H1 (cell line): ENCODE data around the gene UPK1B. TPM values are rescaled to one million over a fixed set of nuclear protein-coding genes. Genes with fewer than 3 reads are reported as not detected.

Experiments used
- CTCF ChIA-PET: fragments of 300-600 bp; sonication (Branson Sonifier 250); formaldehyde crosslinking; loops from one replicate; lab custom pipeline; 2021; ENCODE audit not compliant: partially characterized antibody; lab: Charles Lee
- POLR2A ChIA-PET: fragments of 300-600 bp; sonication (Branson Sonifier 250); formaldehyde crosslinking; loops from one replicate; lab custom pipeline; 2021; ENCODE audit warnings: inconsistent platforms; ENCODE audit not compliant: partially characterized antibody; lab: Charles Lee
- DNase-seq, 2 experiments: peaks; one replicate each; pipeline versions ENCODE4 v3.0.0 to v3.0.0-alpha.2; 2010 to 2022; ENCODE audit warnings: low spot score in 2 of 2, low read depth in 1 of 2, mixed read lengths in 1 of 2
- FAIRE-seq: peaks from 2 replicates; lab custom pipeline; 2011; peaks lifted over from hg19 to GRCh38; lab: Jason Lieb, UNC
- H2AFZ ChIP-seq: 2 replicates; pipeline ENCODE4 v1.8.1; 2012; ENCODE audit warnings: low read length, inconsistent platforms
- H2AK5ac ChIP-seq: 2 replicates; pipeline ENCODE4 v1.6.1; 2013; ENCODE audit warnings: low read depth, low read length
- H2BK120ac ChIP-seq: replicated peaks from 2 replicates; pipeline ENCODE3; 2013; ENCODE audit warnings: low read depth, low read length, inconsistent platforms
- H2BK12ac ChIP-seq: 2 replicates; pipeline ENCODE4 v1.6.1; 2013; ENCODE audit warnings: low read depth, low read length
- H2BK15ac ChIP-seq: 2 replicates; pipeline ENCODE4 v1.6.1; 2013; ENCODE audit warnings: low read length
- H2BK20ac ChIP-seq: 2 replicates; pipeline ENCODE4 v1.6.1; 2013; ENCODE audit warnings: low read length
- H2BK5ac ChIP-seq: 2 replicates; pipeline ENCODE4 v1.6.1; 2013; ENCODE audit warnings: low read depth, low read length
- H3K14ac ChIP-seq: 2 replicates; pipeline ENCODE4 v1.6.1; 2013; ENCODE audit warnings: inconsistent platforms; ENCODE audit not compliant: insufficient read length
- H3K18ac ChIP-seq: 2 replicates; pipeline ENCODE4 v1.6.1; 2013; ENCODE audit warnings: low read length; ENCODE audit errors: extremely low read depth
- H3K23ac ChIP-seq: 2 replicates; pipeline ENCODE4 v1.6.1; 2013; ENCODE audit warnings: inconsistent platforms; ENCODE audit not compliant: insufficient read length
- H3K23me2 ChIP-seq: 2 replicates; pipeline ENCODE4 v1.6.1; 2013; ENCODE audit warnings: low read depth, low read length
- H3K27ac ChIP-seq: 2 replicates; pipeline ENCODE4 v1.6.1; 2011; ENCODE audit warnings: low read depth, low read length, inconsistent platforms
- H3K27me3 ChIP-seq, 4 experiments: replicated peaks in 1 of 4; 1 replicate in 1 of 4; 2 replicates in 3 of 4; pipeline versions ENCODE4 v1.6.1 to v1.8.1; 2011 to 2013; ENCODE audit warnings: low read length in 3 of 4, mild to moderate bottlenecking in 3 of 4, inconsistent platforms in 2 of 4, mixed read lengths in 2 of 4, moderate library complexity in 1 of 4; ENCODE audit not compliant: control insufficient read depth in 3 of 4, insufficient read depth in 3 of 4; ENCODE audit errors: extremely low read depth in 1 of 4
- H3K36me3 ChIP-seq, 4 experiments: 2 replicates each; pipeline versions ENCODE4 v1.6.1 to v1.8.1; 2011 to 2013; ENCODE audit warnings: mild to moderate bottlenecking in 4 of 4, low read length in 3 of 4, moderate library complexity in 2 of 4, control low read depth in 1 of 4, inconsistent platforms in 1 of 4; ENCODE audit not compliant: insufficient read depth in 4 of 4, control insufficient read depth in 2 of 4
- H3K4ac ChIP-seq: replicated peaks from 2 replicates; pipeline ENCODE3; 2013; ENCODE audit warnings: low read length, low read depth, mixed read lengths, inconsistent platforms; ENCODE audit not compliant: insufficient read length
- H3K4me1 ChIP-seq, 4 experiments: replicated peaks in 1 of 4; 1 replicate in 1 of 4; 2 replicates in 3 of 4; pipeline versions ENCODE4 v1.6.1 to v1.8.1; 2011 to 2013; ENCODE audit warnings: low read length in 3 of 4, inconsistent platforms in 2 of 4, mixed read lengths in 1 of 4; ENCODE audit not compliant: insufficient read depth in 4 of 4, control insufficient read depth in 3 of 4
- H3K4me2 ChIP-seq, 2 experiments: 2 replicates each; pipeline versions ENCODE4 v1.6.1 to v1.8.1; 2011 to 2013; ENCODE audit warnings: low read depth in 2 of 2, low read length in 2 of 2, control low read depth in 1 of 2, inconsistent platforms in 1 of 2, mild to moderate bottlenecking in 1 of 2; ENCODE audit not compliant: insufficient read depth in 1 of 2
- H3K4me3 ChIP-seq, 4 experiments: fragments of 200-600, 300-600 bp in 1 of 4; sonication (generic), shearing (Covaris generic), sonication (Bioruptor Twin) in 1 of 4; 2 replicates each; pipeline versions ENCODE4 v1.5.1 to v1.8.1; 2011 to 2016; ENCODE audit warnings: low read length in 4 of 4, low read depth in 3 of 4, control low read depth in 2 of 4, inconsistent platforms in 2 of 4, mild to moderate bottlenecking in 2 of 4, mixed read lengths in 1 of 4, moderate library complexity in 1 of 4; ENCODE audit not compliant: insufficient read depth in 2 of 4; ENCODE audit errors: extremely low read depth in 1 of 4
- H3K56ac ChIP-seq: replicated peaks from 2 replicates; pipeline ENCODE3; 2013; ENCODE audit warnings: low read depth, mild to moderate bottlenecking, mixed read lengths, low read length, inconsistent platforms; ENCODE audit not compliant: insufficient read length
- H3K79me1 ChIP-seq: 2 replicates; pipeline ENCODE4 v1.6.1; 2013; ENCODE audit warnings: low read depth, low read length, control low read depth
- H3K79me2 ChIP-seq, 2 experiments: 2 replicates each; pipeline versions ENCODE4 v1.6.1 to v1.8.1; 2012 to 2013; ENCODE audit warnings: low read length in 2 of 2, mild to moderate bottlenecking in 2 of 2, inconsistent platforms in 1 of 2; ENCODE audit not compliant: insufficient read depth in 2 of 2, control insufficient read depth in 1 of 2
- H3K9ac ChIP-seq, 4 experiments: replicated peaks in 1 of 4; 1 replicate in 1 of 4; 2 replicates in 3 of 4; pipeline versions ENCODE4 v1.6.1 to v1.8.1; 2011 to 2013; ENCODE audit warnings: low read depth in 3 of 4, low read length in 3 of 4, control low read depth in 2 of 4, mild to moderate bottlenecking in 2 of 4, moderate library complexity in 2 of 4, inconsistent platforms in 1 of 4; ENCODE audit errors: extremely low read depth in 1 of 4
- H3K9me3 ChIP-seq, 2 experiments: 2 replicates each; pipeline versions ENCODE4 v1.6.1 to v1.8.1; 2012 to 2013; ENCODE audit warnings: mild to moderate bottlenecking in 2 of 2, moderate library complexity in 2 of 2, control low read depth in 1 of 2, inconsistent platforms in 1 of 2, low read depth in 1 of 2, low read length in 1 of 2, mixed read lengths in 1 of 2; ENCODE audit not compliant: insufficient read depth in 2 of 2
- H4K20me1 ChIP-seq, 2 experiments: replicated peaks in 1 of 2; 2 replicates each; pipeline versions ENCODE3 to v1.8.1; 2011 to 2013; ENCODE audit warnings: inconsistent platforms in 2 of 2, low read length in 2 of 2, mild to moderate bottlenecking in 1 of 2; ENCODE audit not compliant: insufficient read depth in 2 of 2, control insufficient read depth in 1 of 2
- H4K5ac ChIP-seq: 2 replicates; pipeline ENCODE4 v1.6.1; 2013; ENCODE audit warnings: low read length, low read depth, mixed read lengths, inconsistent platforms; ENCODE audit not compliant: insufficient read length
- H4K8ac ChIP-seq: 2 replicates; pipeline ENCODE4 v1.8.0; 2013; ENCODE audit warnings: mild to moderate bottlenecking, moderate library complexity, low read length, inconsistent platforms; ENCODE audit not compliant: insufficient read depth; ENCODE audit errors: extremely low read depth
- H4K91ac ChIP-seq: replicated peaks from 2 replicates; pipeline ENCODE3; 2013; ENCODE audit warnings: low read length, mixed read lengths, inconsistent platforms; ENCODE audit not compliant: insufficient read length
- ASH2L ChIP-seq: fragments of 200-600, 300-600 bp; sonication (generic); IDR thresholded peaks from one replicate; pipeline ENCODE4 v1.7.1; 2017; ENCODE audit warnings: low read length
- EGR1 ChIP-seq: IDR thresholded peaks from 2 replicates; pipeline ENCODE4 v1.6.1; 2011; ENCODE audit warnings: low read depth, low read length, borderline replicate concordance
- JUN ChIP-seq: IDR thresholded peaks from 2 replicates; pipeline ENCODE4 v1.6.1; 2011; ENCODE audit warnings: low read depth, mild to moderate bottlenecking, improper control_type of control experiment, low read length
- MAFK ChIP-seq: IDR thresholded peaks from 2 replicates; pipeline ENCODE4 v1.6.1; 2012; ENCODE audit warnings: low read depth, mild to moderate bottlenecking, improper control_type of control experiment, low read length
- MAX ChIP-seq: IDR thresholded peaks from 2 replicates; pipeline ENCODE4 v1.6.1; 2012; ENCODE audit warnings: inconsistent platforms
- SIRT6 ChIP-seq: IDR thresholded peaks from one replicate; pipeline ENCODE4 v1.7.1; 2012; ENCODE audit warnings: low read length, inconsistent platforms
- SIX5 ChIP-seq: IDR thresholded peaks from 2 replicates; pipeline ENCODE4 v1.6.1; 2011; ENCODE audit warnings: mild to moderate bottlenecking, low read depth, low read length
- SP2 ChIP-seq: IDR thresholded peaks from 2 replicates; pipeline ENCODE4 v1.6.1; 2012; ENCODE audit warnings: mild to moderate bottlenecking, low read length, inconsistent platforms
- WGBS, 2 experiments: shearing (Covaris generic) in 1 of 2; methylation state at CpG; one replicate each; pipeline versions ENCODE4 v1.1.6 to v1.1.7; 2013 to 2015; ENCODE audit warnings: low lambda C conversion rate in 2 of 2, mixed read lengths in 2 of 2, inconsistent platforms in 1 of 2, low coverage in 1 of 2, missing lambda C conversion rate in 1 of 2; ENCODE audit not compliant: insufficient replicate concordance in 2 of 2, insufficient coverage in 1 of 2, insufficient read length in 1 of 2; ENCODE audit errors: extremely low coverage in 1 of 2, missing lambda C conversion rate in 1 of 2; 5-methylcytosine and 5-hydroxymethylcytosine counted together
- polyA plus RNA-seq, 7 experiments: library from polyadenylated mRNA; depleted of rRNA in 3 of 7; stranded (reverse) in 5 of 7; unstranded in 2 of 7; fragments of >200 nt in 5 of 7; fragments of 200-250 nt in 2 of 7; gene quantifications; 1 replicate in 5 of 7; 2 replicates in 1 of 7; 4 replicates in 1 of 7; pipeline versions ENCODE4 v1.2.1 to v1.2.3, GENCODE V29; 2011 to 2013; ENCODE audit warnings: missing spikeins in 2 of 7, mixed read lengths in 2 of 7
- total RNA-seq: library from RNA; stranded (reverse); fragmentation: NEBNext Ultra II Directional; extraction: Animal tissue kit (Norgen Biotek cat#: 25700); gene quantifications from 2 replicates; pipeline ENCODE4 v1.2.1, GENCODE V29; 2021

Gene UPK1B
- total and polyA plus RNA-seq, 2 of the 8 experiments (the other 6 are each of a cell fraction or from before 2014, with no cell fraction given) = 0.67 to 0.68 TPM

GRCh38 chr3:119230071-119230470 is 56.7 kb downstream of the UPK1B start:
- no peak overlapping the region for H2BK12ac ChIP-seq
- TF ChIP-seq SIX5 (no peak), SP2 (no peak), ASH2L (no peak), SIRT6 (no peak), JUN (no peak), MAX (no peak), MAFK (no peak), EGR1 (no peak)

More at GRCh38 chr3:119230071-119230470, 56.7 kb downstream of the UPK1B start:
- Histone ChIP-seq H3K79me1 (peaks cover 7% of the 10 kb centered on the region; the same call in 1 of the 2 replicates), H3K23ac (no peak overlapping the region), H2BK5ac (no peak overlapping the region), H2BK20ac (no peak overlapping the region), H4K5ac (no peak overlapping the region), H3K56ac (no peak overlapping the region), H3K79me2 (peaks cover 4 to 18% of the 10 kb centered on the region in 2 experiments; a peak in 2 of 4 replicates), H3K9ac (no peak overlapping the region), H3K23me2 (no peaks in the 10 kb centered on the region), H3K4me3 (no peak overlapping the region), H3K27ac (no peak overlapping the region), H2BK15ac (no peak overlapping the region), H3K4me1 (no peaks in the 10 kb centered on the region), H2AK5ac (no peak overlapping the region), H4K8ac (no peak overlapping the region), H3K27me3 (no peaks in the 10 kb centered on the region), H3K4ac (no peak overlapping the region), H4K91ac (no peak overlapping the region), H2AFZ (no peak overlapping the region), H3K14ac (no peak overlapping the region), H3K4me2 (no peak overlapping the region), H4K20me1 (peaks cover 0 to 5% of the 10 kb centered on the region in 2 experiments), H3K9me3 (no peaks in the 10 kb centered on the region), H2BK120ac (no peak overlapping the region), H3K36me3 (peaks cover 20 to 98% (median 60%) of the 10 kb centered on the region in 4 experiments), H3K18ac (no peak overlapping the region)
- ChIA-PET POLR2A (interaction anchor here (1.8 kb wide), 1 partner anchor 10 kb away, joined by 8 read pairs; the partner anchor contains the start of gene B4GALT4), CTCF (interaction anchor here (0.7 to 3.7 kb wide), 3 partner anchors 8 to 28 kb away, joined by 3 to 13 read pairs (median 7); partner anchors contain the start of gene B4GALT4)
- 96% methylated on average over 7 of the region's 7 CpGs; no CpG with 5 or more reads in 1 of the 2 experiments for WGBS, 2 experiments
- FAIRE-seq (no peak), DNase-seq (no peak)
